ENCODE data around the gene ARHGAP42.

The ARHGAP42 gene

GRCh38 chr11:100863080-100863581, 176.0 kb downstream of the ARHGAP42 start:
- Histone ChIP-seq H3K9ac (ENCODE audit: low read depth in 1 of 2, low read length in 2 of 2) (no peak overlapping the region), H3K36me3 (ENCODE audit: control insufficient read depth in 1 of 2, insufficient read depth in 2 of 2, low read length in 2 of 2) (no peaks in the 10 kb centered on the region), H3K4me3 (ENCODE audit: low read depth in 1 of 2, low read length in 2 of 2) (no peak overlapping the region), H3K4me1 (ENCODE audit: control insufficient read depth in 1 of 2, insufficient read depth in 2 of 2, low read length in 2 of 2) (peaks cover 11 to 32% of the 10 kb centered on the region in 2 donors), H3K9me3 (ENCODE audit: control insufficient read depth in 1 of 2, low read length in 2 of 2) (no peaks in the 10 kb centered on the region), H3K27ac (ENCODE audit: low read depth, low read length) (no peak overlapping the region), H3K27me3 (ENCODE audit: control insufficient read depth in 1 of 2, insufficient read depth in 2 of 2, low read length in 2 of 2) (no peaks in the 10 kb centered on the region)

DNA sequence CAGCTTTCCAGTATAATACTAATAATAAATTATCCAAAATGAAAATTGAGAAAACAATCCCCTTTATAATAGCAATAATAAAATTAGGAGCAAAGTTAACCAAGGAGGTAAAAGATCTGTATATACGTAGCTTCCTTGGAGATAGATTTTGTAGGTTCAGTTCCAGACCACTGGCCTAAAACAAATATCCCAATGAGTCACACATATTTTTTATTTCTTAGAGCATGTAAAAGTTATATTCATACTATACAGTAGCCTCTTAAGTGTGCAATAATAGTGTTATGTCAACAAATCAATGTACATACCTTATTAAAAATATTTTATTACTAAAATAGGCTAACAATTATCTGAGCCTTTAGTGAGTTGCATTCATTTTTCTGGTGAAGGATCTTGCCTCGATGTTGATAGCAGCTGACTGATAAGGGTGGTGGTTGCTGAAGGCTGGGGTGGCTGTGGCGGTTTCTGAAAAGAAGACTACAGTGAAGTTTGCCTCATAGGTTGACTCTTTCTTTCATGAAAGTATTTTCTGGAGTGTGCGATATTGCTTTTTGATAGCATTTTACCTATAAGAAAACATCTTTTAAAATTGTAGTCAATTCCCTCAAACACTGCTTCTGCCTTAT, 178.5 kb downstream of the ARHGAP42 start:
- H3K9ac ChIP-seq (ENCODE audit: low read depth in 1 of 2, low read length in 2 of 2): no peak overlapping the region
- no peaks in the 10 kb centered on the region for H3K27me3 ChIP-seq (ENCODE audit: control insufficient read depth in 1 of 2, insufficient read depth in 2 of 2, low read length in 2 of 2)
- H3K9me3 ChIP-seq (ENCODE audit: control insufficient read depth in 1 of 2, low read length in 2 of 2): no peaks in the 10 kb centered on the region
- no peak overlapping the region for H3K27ac ChIP-seq (ENCODE audit: low read depth, low read length)
- H3K36me3 ChIP-seq (ENCODE audit: control insufficient read depth in 1 of 2, insufficient read depth in 2 of 2, low read length in 2 of 2): no peaks in the 10 kb centered on the region
- H3K4me1 ChIP-seq (ENCODE audit: control insufficient read depth in 1 of 2, insufficient read depth in 2 of 2, low read length in 2 of 2): peaks cover 11 to 33% of the 10 kb centered on the region in 2 donors
- H3K4me3 ChIP-seq (ENCODE audit: low read depth in 1 of 2, low read length in 2 of 2): no peak overlapping the region

GRCh38 chr11:100866453-100866852, 179.4 kb downstream of the ARHGAP42 start:
- no peaks in the 10 kb centered on the region for H3K9me3 ChIP-seq (ENCODE audit: control insufficient read depth in 1 of 2, low read length in 2 of 2)
- H3K27ac ChIP-seq (ENCODE audit: low read depth, low read length): no peak overlapping the region
- H3K36me3 ChIP-seq (ENCODE audit: control insufficient read depth in 1 of 2, insufficient read depth in 2 of 2, low read length in 2 of 2): no peaks in the 10 kb centered on the region
- H3K9ac ChIP-seq (ENCODE audit: low read depth in 1 of 2, low read length in 2 of 2): no peak overlapping the region
- no peaks in the 10 kb centered on the region for H3K27me3 ChIP-seq (ENCODE audit: control insufficient read depth in 1 of 2, insufficient read depth in 2 of 2, low read length in 2 of 2)
- peaks cover 4 to 26% of the 10 kb centered on the region in 2 donors for H3K4me1 ChIP-seq (ENCODE audit: control insufficient read depth in 1 of 2, insufficient read depth in 2 of 2, low read length in 2 of 2)
- H3K4me3 ChIP-seq (ENCODE audit: low read depth in 1 of 2, low read length in 2 of 2): no peak overlapping the region

GRCh38 chr11:100867606-100868005, 180.5 kb downstream of the ARHGAP42 start:
- H3K27me3 ChIP-seq (ENCODE audit: control insufficient read depth in 1 of 2, insufficient read depth in 2 of 2, low read length in 2 of 2): no peaks in the 10 kb centered on the region
- no peaks in the 10 kb centered on the region for H3K9me3 ChIP-seq (ENCODE audit: control insufficient read depth in 1 of 2, low read length in 2 of 2)
- no peak overlapping the region for H3K4me3 ChIP-seq (ENCODE audit: low read depth in 1 of 2, low read length in 2 of 2)
- H3K27ac ChIP-seq (ENCODE audit: low read depth, low read length): no peak overlapping the region
- H3K4me1 ChIP-seq (ENCODE audit: control insufficient read depth in 1 of 2, insufficient read depth in 2 of 2, low read length in 2 of 2): peaks cover 4 to 18% of the 10 kb centered on the region in 2 donors
- no peak overlapping the region for H3K9ac ChIP-seq (ENCODE audit: low read depth in 1 of 2, low read length in 2 of 2)
- H3K36me3 ChIP-seq (ENCODE audit: control insufficient read depth in 1 of 2, insufficient read depth in 2 of 2, low read length in 2 of 2): no peaks in the 10 kb centered on the region

GRCh38 chr11:100869328-100869727, 182.2 kb downstream of the ARHGAP42 start:
- Histone ChIP-seq H3K9me3 (ENCODE audit: control insufficient read depth in 1 of 2, low read length in 2 of 2) (no peaks in the 10 kb centered on the region), H3K27me3 (ENCODE audit: control insufficient read depth in 1 of 2, insufficient read depth in 2 of 2, low read length in 2 of 2) (no peaks in the 10 kb centered on the region), H3K4me3 (ENCODE audit: low read depth in 1 of 2, low read length in 2 of 2) (no peak overlapping the region), H3K27ac (ENCODE audit: low read depth, low read length) (no peak overlapping the region), H3K36me3 (ENCODE audit: control insufficient read depth in 1 of 2, insufficient read depth in 2 of 2, low read length in 2 of 2) (no peaks in the 10 kb centered on the region), H3K9ac (ENCODE audit: low read depth in 1 of 2, low read length in 2 of 2) (no peak overlapping the region), H3K4me1 (ENCODE audit: control insufficient read depth in 1 of 2, insufficient read depth in 2 of 2, low read length in 2 of 2) (peaks cover 0 to 8% of the 10 kb centered on the region in 2 donors)

DNA sequence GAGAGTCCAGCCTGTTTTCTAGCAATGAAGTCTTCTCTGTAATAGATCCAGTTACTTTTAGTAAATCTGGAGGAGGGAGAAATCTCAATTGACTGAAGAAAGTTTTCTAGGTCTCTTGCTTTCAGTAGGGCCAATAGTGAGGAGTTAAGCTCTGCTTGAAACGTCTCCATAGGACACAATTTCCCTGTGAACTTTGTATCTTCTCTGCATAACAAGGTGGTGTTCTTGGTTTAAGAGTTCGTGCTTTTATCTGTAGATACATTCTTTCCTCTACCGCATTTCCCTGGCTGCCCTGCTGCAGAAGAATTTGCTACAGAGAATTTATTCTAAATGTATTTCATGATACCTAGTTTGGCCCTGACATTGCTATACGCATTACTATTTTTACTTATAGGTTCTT, 183.1 kb downstream of the ARHGAP42 start:
- Histone ChIP-seq H3K4me1 (ENCODE audit: control insufficient read depth in 1 of 2, insufficient read depth in 2 of 2, low read length in 2 of 2) (peaks cover 0 to 8% of the 10 kb centered on the region in 2 donors), H3K9me3 (ENCODE audit: control insufficient read depth in 1 of 2, low read length in 2 of 2) (no peaks in the 10 kb centered on the region), H3K27ac (ENCODE audit: low read depth, low read length) (no peak overlapping the region)

GRCh38 chr11:100872951-100873740, 186.1 kb downstream of the ARHGAP42 start:
- H3K9ac ChIP-seq (ENCODE audit: low read depth in 1 of 2, low read length in 2 of 2): no peak overlapping the region
- H3K36me3 ChIP-seq (ENCODE audit: control insufficient read depth in 1 of 2, insufficient read depth in 2 of 2, low read length in 2 of 2): no peaks in the 10 kb centered on the region
- no peaks in the 10 kb centered on the region for H3K9me3 ChIP-seq (ENCODE audit: control insufficient read depth in 1 of 2, low read length in 2 of 2)
- H3K27ac ChIP-seq (ENCODE audit: low read depth, low read length): no peak overlapping the region
- H3K27me3 ChIP-seq (ENCODE audit: control insufficient read depth in 1 of 2, insufficient read depth in 2 of 2, low read length in 2 of 2): no peaks in the 10 kb centered on the region
- no peak overlapping the region for H3K4me3 ChIP-seq (ENCODE audit: low read depth in 1 of 2, low read length in 2 of 2)
- peaks cover 0 to 8% of the 10 kb centered on the region in 2 donors for H3K4me1 ChIP-seq (ENCODE audit: control insufficient read depth in 1 of 2, insufficient read depth in 2 of 2, low read length in 2 of 2)

More for the DNA sequence above, 183.1 kb downstream of the ARHGAP42 start:
- H3K36me3 ChIP-seq (ENCODE audit: control insufficient read depth in 1 of 2, insufficient read depth in 2 of 2, low read length in 2 of 2): no peaks in the 10 kb centered on the region
- H3K27me3 ChIP-seq (ENCODE audit: control insufficient read depth in 1 of 2, insufficient read depth in 2 of 2, low read length in 2 of 2): no peaks in the 10 kb centered on the region
- H3K4me3 ChIP-seq (ENCODE audit: low read depth in 1 of 2, low read length in 2 of 2): no peak overlapping the region
- no peak overlapping the region for H3K9ac ChIP-seq (ENCODE audit: low read depth in 1 of 2, low read length in 2 of 2)

DNA sequence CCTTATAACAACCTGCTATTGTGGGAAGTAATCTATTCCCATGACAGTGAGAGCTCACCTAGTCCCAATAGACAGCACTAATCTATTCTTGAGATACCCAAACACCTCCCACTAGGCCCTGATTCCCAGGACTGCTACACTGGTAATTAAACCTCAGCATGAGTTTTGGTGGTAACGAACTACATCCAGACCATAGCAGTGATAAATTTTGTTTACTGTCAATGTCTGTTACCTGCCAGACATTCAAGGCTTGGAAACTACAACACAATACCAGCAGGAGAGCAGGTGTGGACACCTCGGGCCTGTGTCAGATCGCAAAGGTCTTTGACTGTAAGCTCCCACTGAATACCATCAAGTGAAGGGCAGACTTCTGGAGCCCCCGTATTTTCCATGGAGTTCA, 187.1 kb downstream of the ARHGAP42 start:
- Histone ChIP-seq H3K36me3 (ENCODE audit: control insufficient read depth in 1 of 2, insufficient read depth in 2 of 2, low read length in 2 of 2) (no peaks in the 10 kb centered on the region), H3K9ac (ENCODE audit: low read depth in 1 of 2, low read length in 2 of 2) (no peak overlapping the region), H3K27ac (ENCODE audit: low read depth, low read length) (no peak overlapping the region)

GRCh38 chr11:100875521-100875869, 188.4 kb downstream of the ARHGAP42 start:
- no peak overlapping the region for H3K9ac ChIP-seq (ENCODE audit: low read depth in 1 of 2, low read length in 2 of 2)
- H3K27me3 ChIP-seq (ENCODE audit: control insufficient read depth in 1 of 2, insufficient read depth in 2 of 2, low read length in 2 of 2): no peaks in the 10 kb centered on the region
- H3K4me3 ChIP-seq (ENCODE audit: low read depth in 1 of 2, low read length in 2 of 2): no peak overlapping the region
- no peak overlapping the region for H3K27ac ChIP-seq (ENCODE audit: low read depth, low read length)
- no peaks in the 10 kb centered on the region for H3K36me3 ChIP-seq (ENCODE audit: control insufficient read depth in 1 of 2, insufficient read depth in 2 of 2, low read length in 2 of 2)
- peaks cover 0 to 1% of the 10 kb centered on the region in 2 donors for H3K4me1 ChIP-seq (ENCODE audit: control insufficient read depth in 1 of 2, insufficient read depth in 2 of 2, low read length in 2 of 2)
- no peaks in the 10 kb centered on the region for H3K9me3 ChIP-seq (ENCODE audit: control insufficient read depth in 1 of 2, low read length in 2 of 2)

More for the DNA sequence above, 187.1 kb downstream of the ARHGAP42 start:
- peaks cover 0 to 8% of the 10 kb centered on the region in 2 donors for H3K4me1 ChIP-seq (ENCODE audit: control insufficient read depth in 1 of 2, insufficient read depth in 2 of 2, low read length in 2 of 2)
- no peaks in the 10 kb centered on the region for H3K9me3 ChIP-seq (ENCODE audit: control insufficient read depth in 1 of 2, low read length in 2 of 2)
- no peaks in the 10 kb centered on the region for H3K27me3 ChIP-seq (ENCODE audit: control insufficient read depth in 1 of 2, insufficient read depth in 2 of 2, low read length in 2 of 2)
- no peak overlapping the region for H3K4me3 ChIP-seq (ENCODE audit: low read depth in 1 of 2, low read length in 2 of 2)

- H3K36me3 ChIP-seq (ENCODE audit: control insufficient read depth in 1 of 2, insufficient read depth in 2 of 2, low read length in 2 of 2): no peaks in the 10 kb centered on the region
- no peak overlapping the region for H3K4me3 ChIP-seq (ENCODE audit: low read depth in 1 of 2, low read length in 2 of 2)
- H3K27me3 ChIP-seq (ENCODE audit: control insufficient read depth in 1 of 2, insufficient read depth in 2 of 2, low read length in 2 of 2): no peaks in the 10 kb centered on the region
- H3K9me3 ChIP-seq (ENCODE audit: control insufficient read depth in 1 of 2, low read length in 2 of 2): no peaks in the 10 kb centered on the region
- no peak overlapping the region for H3K27ac ChIP-seq (ENCODE audit: low read depth, low read length)
- H3K9ac ChIP-seq (ENCODE audit: low read depth in 1 of 2, low read length in 2 of 2): no peak overlapping the region
- no peaks in the 10 kb centered on the region for H3K4me1 ChIP-seq (ENCODE audit: control insufficient read depth in 1 of 2, insufficient read depth in 2 of 2, low read length in 2 of 2)
Observed at GRCh38 chr11:100876815-100877520, 189.9 kb downstream of the ARHGAP42 start.

All from duodenal mucosa (tissue), 2 donors.